Smooth muscle cell (in vitro differentiated cells): ENCODE measurements around the gene CCDC102A. TPM values are rescaled to one million over a fixed set of nuclear protein-coding genes. Genes with fewer than 3 reads are reported as not detected.
A peak's percentile ranks its signal among the peaks of the same experiment; 100 is the strongest.

ENCODE experiments used
- DNase-seq: peaks from one replicate; lab custom pipeline; 2025; ENCODE audit not compliant: unreplicated experiment; lab: John Stamatoyannopoulos, UW
- H2AFZ ChIP-seq: fragments of 200-600 bp; sonication (generic); 2 replicates; pipeline ENCODE4 v1.6.0; 2016; ENCODE audit warnings: antibody characterized with exemption, low read depth, mild to moderate bottlenecking
- H3F3A ChIP-seq: fragments of 200-600 bp; sonication (generic); 2 replicates; pipeline ENCODE4 v1.6.0; 2017; ENCODE audit warnings: antibody characterized with exemption, low read depth
- H3K27ac ChIP-seq: fragments of 200-600 bp; sonication (generic); 2 replicates; pipeline ENCODE4 v1.5.1; 2016; ENCODE audit warnings: low read depth, mild to moderate bottlenecking
- H3K27me3 ChIP-seq: fragments of 200-600 bp; sonication (generic); 2 replicates; pipeline ENCODE4 v1.6.1; 2016; ENCODE audit warnings: low read depth, mild to moderate bottlenecking
- H3K36me3 ChIP-seq: fragments of 200-600 bp; sonication (generic); 2 replicates; pipeline ENCODE4 v1.5.1; 2016; ENCODE audit warnings: low read depth
- H3K4me1 ChIP-seq: fragments of 200-600 bp; sonication (generic); 2 replicates; pipeline ENCODE4 v1.5.1; 2016; ENCODE audit warnings: low read depth
- H3K4me2 ChIP-seq: fragments of 200-600 bp; sonication (generic); 2 replicates; pipeline ENCODE4 v1.6.0; 2016; ENCODE audit warnings: mild to moderate bottlenecking
- H3K4me3 ChIP-seq: fragments of 200-600 bp; sonication (generic); 2 replicates; pipeline ENCODE4 v1.5.1; 2016; ENCODE audit warnings: mild to moderate bottlenecking
- H3K79me2 ChIP-seq: fragments of 200-600 bp; sonication (generic); 2 replicates; pipeline ENCODE4 v1.6.0; 2016; ENCODE audit warnings: low read depth, mild to moderate bottlenecking
- H3K9ac ChIP-seq: fragments of 200-600 bp; sonication (generic); 2 replicates; pipeline ENCODE4 v1.6.0; 2016; ENCODE audit warnings: low read depth
- H3K9me3 ChIP-seq: fragments of 200-600 bp; sonication (generic); replicated peaks from 2 replicates; pipeline ENCODE4 v1.5.1; 2016; ENCODE audit warnings: low read depth
- H4K20me1 ChIP-seq: fragments of 200-600 bp; sonication (generic); 2 replicates; pipeline ENCODE4 v1.6.0; 2016; ENCODE audit warnings: low read depth
- WGBS: methylation state at CpG from one replicate; pipeline ENCODE4 v1.1.7; 2016; ENCODE audit warnings: low lambda C conversion rate; 5-methylcytosine and 5-hydroxymethylcytosine counted together
- polyA plus RNA-seq: library from polyadenylated mRNA; unstranded; fragments of >200 nt; fragmentation: Nextera tagmentation; extraction: Ambion mirVana; gene quantifications from 2 replicates; pipeline ENCODE4 v1.2.1, GENCODE V29; 2016
- total RNA-seq: library from RNA; depleted of rRNA; stranded (reverse); fragments of >200 nt; gene quantifications from 2 replicates; pipeline ENCODE4 v1.2.3, GENCODE V29; 2014
- TF ChIP-seq, protein P1 (sequence below): fragments of 200-600 bp; sonication (generic); IDR thresholded peaks from 2 replicates; pipeline ENCODE4 v1.5.1; 2017; ENCODE audit warnings: borderline replicate concordance, mild to moderate bottlenecking, antibody characterized with exemption; ENCODE audit not compliant: insufficient read depth, poor library complexity, severe bottlenecking

Gene CCDC102A
- total and polyA plus RNA-seq, 2 experiments from 2014 or later: 10.8 to 25.3 TPM

DNA sequence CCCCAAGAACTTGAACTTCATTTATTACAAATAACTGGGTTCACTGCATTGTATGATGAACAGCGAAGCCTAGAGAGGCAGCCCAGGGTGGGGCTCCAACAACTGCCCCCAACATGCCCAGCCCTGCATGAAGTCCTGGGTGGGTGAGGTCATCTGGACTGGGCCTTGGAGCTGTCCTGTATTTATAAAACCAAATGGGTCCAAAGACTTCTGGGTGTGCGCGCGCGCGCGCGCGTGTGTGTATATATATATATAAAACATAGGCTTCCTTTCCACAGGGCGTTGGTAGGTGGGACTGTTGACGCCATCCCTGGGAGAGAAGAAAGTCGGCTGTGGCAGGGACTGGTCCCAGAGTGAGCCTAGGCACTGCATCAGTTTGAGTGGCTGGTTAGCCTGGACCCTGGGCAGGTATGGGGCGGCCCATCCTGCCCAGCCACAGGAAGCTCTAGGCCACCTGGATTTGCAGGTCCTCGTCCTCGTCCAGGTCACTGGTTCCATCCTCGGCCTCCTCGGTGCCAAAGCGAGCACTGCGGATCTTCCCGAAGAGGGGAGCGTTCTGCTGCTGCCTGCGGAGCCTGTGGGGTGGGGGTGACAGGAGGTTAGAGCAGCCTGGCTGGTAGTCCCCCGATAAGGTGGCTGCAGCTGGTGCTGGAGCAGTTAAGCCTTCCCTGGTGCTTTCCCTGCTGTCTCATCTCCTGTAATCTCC, 23.9 kb downstream of the CCDC102A start:
- no peak for DNase-seq
- Histone ChIP-seq H2AFZ (no peak overlapping the region), H3F3A (peaks cover 16% of the 10 kb centered on the region), H3K4me1 (peaks cover 6% of the 10 kb centered on the region), H3K36me3 (no peaks in the 10 kb centered on the region), H3K79me2 (no peaks in the 10 kb centered on the region), H3K4me2 (no peak overlapping the region), H3K27me3 (no peaks in the 10 kb centered on the region), H3K27ac (no peak overlapping the region), H3K4me3 (no peak overlapping the region), H3K9me3 (no peaks in the 10 kb centered on the region), H3K9ac (no peak overlapping the region), H4K20me1 (no peaks in the 10 kb centered on the region)
- 96% methylated on average over 23 of the region's 23 CpGs for WGBS
- TF ChIP-seq, protein P1, sequence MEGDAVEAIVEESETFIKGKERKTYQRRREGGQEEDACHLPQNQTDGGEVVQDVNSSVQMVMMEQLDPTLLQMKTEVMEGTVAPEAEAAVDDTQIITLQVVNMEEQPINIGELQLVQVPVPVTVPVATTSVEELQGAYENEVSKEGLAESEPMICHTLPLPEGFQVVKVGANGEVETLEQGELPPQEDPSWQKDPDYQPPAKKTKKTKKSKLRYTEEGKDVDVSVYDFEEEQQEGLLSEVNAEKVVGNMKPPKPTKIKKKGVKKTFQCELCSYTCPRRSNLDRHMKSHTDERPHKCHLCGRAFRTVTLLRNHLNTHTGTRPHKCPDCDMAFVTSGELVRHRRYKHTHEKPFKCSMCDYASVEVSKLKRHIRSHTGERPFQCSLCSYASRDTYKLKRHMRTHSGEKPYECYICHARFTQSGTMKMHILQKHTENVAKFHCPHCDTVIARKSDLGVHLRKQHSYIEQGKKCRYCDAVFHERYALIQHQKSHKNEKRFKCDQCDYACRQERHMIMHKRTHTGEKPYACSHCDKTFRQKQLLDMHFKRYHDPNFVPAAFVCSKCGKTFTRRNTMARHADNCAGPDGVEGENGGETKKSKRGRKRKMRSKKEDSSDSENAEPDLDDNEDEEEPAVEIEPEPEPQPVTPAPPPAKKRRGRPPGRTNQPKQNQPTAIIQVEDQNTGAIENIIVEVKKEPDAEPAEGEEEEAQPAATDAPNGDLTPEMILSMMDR: no peak

DNA sequence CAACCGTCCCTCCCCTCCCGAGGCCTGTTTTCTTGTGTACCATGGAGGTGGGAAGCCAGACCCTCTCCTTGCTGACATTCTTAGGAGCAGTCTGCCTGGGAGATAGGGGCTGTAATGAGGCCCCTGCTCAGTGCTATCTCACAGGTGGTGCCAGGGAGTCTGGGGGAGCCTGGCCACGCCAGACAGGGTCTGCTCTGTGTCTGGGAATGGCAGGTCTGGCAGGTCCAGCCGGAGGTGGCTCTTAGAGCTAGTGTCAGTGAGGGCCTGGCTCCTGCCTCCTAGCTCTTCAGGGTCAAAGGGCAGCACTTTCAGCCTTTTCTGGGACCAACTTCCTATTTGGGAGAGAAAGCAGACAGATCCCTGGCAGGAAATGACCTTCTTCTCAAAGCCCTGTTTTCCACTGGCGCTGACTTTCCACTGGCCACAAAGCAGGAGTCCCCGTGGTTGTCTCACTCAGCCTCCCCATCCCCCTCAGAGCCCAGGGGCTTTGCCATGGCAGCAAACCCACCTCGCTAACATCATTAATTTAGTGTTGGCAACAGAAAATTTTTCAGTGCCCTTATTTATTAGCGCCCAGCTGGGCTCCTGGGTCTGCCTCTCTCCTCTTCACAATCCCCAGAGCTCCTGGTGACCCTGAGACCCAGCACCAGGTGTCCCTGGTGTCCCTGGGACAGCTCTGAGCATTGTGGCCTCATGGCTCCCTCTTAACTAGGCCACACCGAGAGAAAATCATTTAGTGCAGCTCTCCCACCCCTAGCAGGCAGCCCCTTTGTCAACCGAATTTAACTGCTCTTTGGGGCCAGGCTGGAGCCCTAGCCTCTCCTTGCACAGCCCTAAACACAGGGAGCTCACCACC, 26.1 kb downstream of the CCDC102A start:
- Histone ChIP-seq H3K79me2 (no peaks in the 10 kb centered on the region), H3K4me3 (no peak overlapping the region), H4K20me1 (no peaks in the 10 kb centered on the region), H3K4me1 (peaks cover 9% of the 10 kb centered on the region), H3K27ac (peak overlapping the region; percentile 31), H2AFZ (no peak overlapping the region), H3F3A (peaks cover 16% of the 10 kb centered on the region), H3K27me3 (no peaks in the 10 kb centered on the region), H3K36me3 (no peaks in the 10 kb centered on the region), H3K9me3 (no peaks in the 10 kb centered on the region), H3K4me2 (no peak overlapping the region), H3K9ac (no peak overlapping the region)
- DNase-seq: no peak
- TF ChIP-seq, protein P1: no peak
- WGBS: 25% methylated on average over 10 of the region's 10 CpGs

DNA sequence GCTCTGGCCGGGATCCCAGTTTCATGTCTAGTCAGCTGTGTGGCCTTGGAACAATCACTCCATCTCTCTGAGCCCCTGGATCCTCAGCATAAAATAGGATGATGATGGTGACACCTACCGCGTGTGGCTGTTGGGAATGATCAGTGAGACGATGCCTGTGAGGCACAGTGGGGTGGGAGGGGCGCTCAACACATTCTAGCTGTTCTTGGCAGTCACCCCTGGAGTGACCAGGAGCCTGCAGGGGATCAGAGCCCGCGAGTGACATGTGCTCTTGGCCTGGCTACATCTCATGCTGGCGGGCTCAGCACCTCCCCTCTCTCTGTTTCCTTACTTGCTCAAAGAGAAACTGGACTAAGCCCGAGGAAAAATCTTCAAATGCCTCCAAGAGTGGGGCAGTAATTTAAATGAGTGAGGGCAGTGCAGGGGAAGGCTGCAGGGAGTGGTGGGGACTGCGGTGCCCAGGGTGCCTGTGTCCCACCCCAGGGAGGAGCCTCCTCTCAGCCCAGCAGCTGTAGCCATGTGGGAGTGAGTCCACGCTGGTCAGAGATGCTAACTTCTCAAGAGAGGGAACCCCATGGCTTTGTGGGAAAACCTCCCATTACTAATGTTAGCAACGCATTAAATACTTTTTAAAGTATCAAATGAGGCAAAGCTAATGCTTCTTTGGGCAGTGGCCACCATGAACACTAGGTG, 27.0 kb downstream of the CCDC102A start:
- no peak overlapping the region for H3K9ac ChIP-seq
- no peaks in the 10 kb centered on the region for H4K20me1 ChIP-seq
- 79% methylated on average over 12 of the region's 12 CpGs for WGBS
- TF ChIP-seq, protein P1: no peak
- peaks cover 9% of the 10 kb centered on the region for H3K4me1 ChIP-seq
- H3K4me2 ChIP-seq: no peak overlapping the region
- no peaks in the 10 kb centered on the region for H3K36me3 ChIP-seq
- no peaks in the 10 kb centered on the region for H3K27me3 ChIP-seq
- DNase-seq: no peak
- H3K4me3 ChIP-seq: no peak overlapping the region
- no peak overlapping the region for H2AFZ ChIP-seq
- no peaks in the 10 kb centered on the region for H3K9me3 ChIP-seq
- H3F3A ChIP-seq: peaks cover 14% of the 10 kb centered on the region
- no peaks in the 10 kb centered on the region for H3K79me2 ChIP-seq
- H3K27ac ChIP-seq: no peak overlapping the region
